ENCODE results near the gene ACOX3.
"Not testable (repeated sequence)": the region's sequence is repeated elsewhere in the genome, so short reads cannot be mapped to it uniquely, and the experiment has no call there.

The ACOX3 gene

DNA sequence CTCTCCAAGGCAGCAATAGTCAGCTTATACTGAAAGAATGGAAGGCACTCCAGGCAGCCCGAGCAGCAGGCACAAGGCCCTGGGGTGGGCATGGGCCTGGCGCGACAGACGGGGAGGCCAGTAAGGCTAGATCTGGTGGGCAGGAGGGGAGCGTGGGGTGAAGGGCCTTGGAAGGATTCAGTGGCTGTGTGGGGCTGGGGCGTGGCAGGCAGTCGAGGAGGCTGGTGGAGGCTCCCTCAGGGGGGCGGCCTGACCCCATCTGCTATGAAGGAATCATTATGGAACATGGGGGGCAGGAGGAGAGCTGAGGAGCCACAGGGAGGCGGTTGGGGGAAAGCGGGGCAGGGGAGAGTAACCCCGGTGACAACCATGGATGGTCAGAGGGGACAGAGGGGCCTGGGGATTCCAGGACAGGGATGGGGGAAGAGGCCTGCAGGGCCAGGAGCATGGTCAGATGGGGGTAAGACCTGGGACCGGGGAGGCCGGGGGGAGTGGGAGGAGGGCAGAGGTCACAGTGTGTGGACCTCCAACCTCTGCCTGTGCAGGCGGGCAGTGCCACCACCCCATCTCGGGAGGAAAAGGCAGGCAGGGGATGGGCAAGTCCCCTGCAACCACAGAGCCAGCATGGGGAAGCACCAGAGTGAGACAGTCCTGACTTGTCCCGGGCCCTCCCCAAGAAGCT lies 70.3 kb downstream of the ACOX3 start:
- DNase-seq, result no peak

DNA sequence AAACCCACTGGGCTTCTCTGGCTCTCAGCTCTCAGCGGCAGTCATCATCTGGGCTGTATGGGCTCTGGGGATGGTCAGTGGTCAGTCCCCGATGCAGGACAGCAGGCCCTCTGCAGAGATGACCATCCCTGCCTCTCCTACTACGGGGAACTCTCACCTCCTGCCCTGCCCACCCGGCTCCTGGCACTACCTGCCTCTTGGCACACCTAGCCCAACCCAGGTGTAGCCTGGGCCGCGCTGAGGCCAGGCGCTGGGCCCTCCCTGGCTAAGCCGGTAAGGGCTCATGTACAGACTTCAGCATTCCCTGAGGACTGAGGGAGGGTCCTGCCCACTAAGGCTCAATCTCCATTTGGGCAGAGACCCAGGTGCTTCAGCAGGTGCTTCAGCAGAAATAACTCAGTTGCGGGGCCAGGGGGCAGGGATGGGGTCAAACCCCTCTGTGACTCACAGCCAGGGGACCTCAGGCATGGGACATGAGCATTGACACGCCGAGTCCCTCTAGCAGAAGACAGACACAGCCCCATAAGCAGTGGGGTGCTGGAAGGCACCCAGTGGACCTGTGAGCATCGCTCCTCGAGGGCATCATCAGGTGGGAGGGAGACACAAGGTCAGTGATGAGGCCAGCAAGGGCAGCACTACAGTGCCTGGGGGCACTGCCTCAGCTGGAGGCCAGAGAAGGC lies 71.0 kb downstream of the ACOX3 start:
- DNase-seq, result no peak

DNA sequence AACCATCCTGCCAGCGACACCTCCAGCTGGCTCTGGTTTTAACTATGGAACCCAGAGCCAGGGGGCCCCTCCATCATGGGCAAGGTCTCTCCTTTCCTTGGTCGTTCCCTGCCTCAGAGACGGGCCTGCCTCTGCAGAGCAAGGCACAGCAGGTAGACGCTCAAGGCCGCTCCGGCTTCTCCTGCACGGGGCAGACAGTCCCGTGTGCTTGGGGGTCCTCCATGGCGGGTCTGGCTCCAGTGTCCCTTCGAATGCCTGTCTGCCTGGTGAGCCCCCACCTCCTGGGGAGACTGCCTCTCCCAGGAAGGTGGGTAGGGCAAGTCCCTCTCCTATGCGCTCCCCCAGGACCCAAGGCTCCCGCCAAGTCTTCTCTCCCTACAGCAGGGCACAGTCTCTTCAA lies 71.5 kb downstream of the ACOX3 start:
- no peak for DNase-seq

DNA sequence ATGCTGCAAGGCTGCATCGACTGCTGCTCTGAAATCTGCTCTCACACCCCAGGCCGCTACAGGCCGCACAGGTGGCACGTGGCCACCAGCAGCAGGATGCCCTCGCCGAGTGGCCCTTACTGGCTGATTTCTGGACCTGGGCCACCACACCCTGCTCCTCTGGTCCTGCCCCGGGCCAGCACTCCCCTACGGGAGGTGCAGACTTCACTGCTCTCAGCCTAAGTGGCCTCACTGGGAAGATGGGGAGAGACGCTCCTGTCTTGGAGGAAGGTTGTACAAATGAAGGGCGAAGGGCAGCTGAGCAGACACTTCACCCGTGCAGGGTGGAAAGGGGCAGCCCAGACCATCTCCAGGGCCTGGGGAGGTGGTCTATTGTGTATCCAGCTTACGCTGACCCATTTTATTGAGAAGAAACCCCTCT lies 72.5 kb downstream of the ACOX3 start:
- no peak for DNase-seq

DNA sequence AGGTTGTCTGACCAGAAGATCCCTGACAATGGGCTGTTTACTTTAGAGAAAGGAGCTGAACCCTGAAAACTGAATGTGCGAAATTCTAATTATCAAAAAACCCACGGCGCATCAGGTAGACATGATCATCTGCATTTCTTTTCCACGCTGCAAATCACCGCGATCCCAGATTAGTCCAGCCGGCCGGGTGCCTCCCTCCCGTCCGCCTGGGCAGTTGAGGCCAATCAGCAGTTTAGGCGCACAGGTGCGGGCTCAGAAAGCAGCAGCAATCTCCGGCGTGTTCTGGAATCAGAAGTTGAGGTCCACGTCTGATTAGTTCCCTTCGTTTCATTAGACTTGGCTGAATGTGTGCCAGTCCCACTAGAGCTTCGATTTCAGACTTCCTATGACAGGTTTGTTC lies 73.9 kb downstream of the ACOX3 start:
- no peak for DNase-seq

DNA sequence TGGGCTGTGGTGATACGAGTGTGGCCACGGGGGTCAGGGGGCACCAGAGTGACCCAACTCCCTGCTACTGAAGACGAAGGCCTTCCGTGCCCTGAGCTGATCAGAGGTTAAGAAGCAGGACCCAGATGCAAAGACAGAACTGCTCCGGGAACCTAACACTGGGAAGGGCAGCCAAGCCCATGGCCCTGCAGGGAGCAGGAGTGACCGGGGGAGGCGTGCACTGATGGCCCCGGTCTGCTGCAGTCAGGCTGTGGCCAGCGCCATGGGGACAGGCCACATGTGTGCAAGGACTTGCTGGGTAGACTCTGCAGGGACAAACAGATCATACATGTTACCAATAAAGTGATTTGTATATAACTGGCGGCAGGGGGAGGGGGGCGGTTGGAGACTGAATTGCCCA lies 74.6 kb downstream of the ACOX3 start:
- DNase-seq, result no peak

DNA sequence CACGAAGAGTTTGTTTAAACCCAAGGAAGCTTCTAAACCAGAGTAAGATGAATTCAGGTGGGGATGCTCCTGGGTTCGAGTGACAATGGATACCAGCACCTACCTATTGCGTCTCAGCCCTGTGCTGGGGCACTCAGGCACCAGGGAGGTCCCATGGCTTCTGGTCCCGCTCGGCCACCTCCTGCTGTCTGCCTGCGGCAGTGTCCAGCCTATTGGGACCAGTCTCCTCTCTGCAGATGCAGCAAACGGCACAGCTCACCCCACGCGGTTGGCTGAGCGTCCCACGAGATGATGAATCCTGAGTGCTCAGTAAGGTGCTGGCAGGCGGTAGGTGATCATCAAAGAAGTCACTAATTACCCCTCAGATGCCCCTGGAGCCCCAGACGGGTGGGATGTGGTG lies 75.2 kb downstream of the ACOX3 start:
- no peak for DNase-seq

DNA sequence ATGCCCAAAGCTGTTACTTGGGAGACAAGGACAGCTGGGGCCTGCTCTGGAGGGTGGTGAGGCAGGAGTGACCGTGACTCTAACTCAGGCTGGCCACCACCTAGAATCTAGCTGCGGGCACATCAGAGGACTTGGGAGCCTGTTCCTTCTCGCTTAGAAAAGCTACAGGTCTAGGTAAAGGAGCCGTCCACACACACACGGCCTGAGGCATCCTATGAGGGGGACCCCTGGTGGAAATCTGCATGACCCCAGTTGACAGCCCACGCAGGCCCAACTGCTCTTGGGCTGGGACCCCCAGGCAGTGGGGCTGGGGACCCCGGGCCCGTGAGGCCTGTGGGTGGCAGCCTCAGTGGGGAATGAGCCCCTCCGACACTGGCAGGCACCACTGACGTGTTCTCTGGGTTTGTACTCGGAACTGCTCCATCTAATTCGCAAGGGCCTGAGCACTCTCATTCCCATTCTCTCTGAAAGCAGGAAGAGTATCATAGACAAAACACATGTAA lies 75.6 kb downstream of the ACOX3 start:
- DNase-seq, result no peak

DNA sequence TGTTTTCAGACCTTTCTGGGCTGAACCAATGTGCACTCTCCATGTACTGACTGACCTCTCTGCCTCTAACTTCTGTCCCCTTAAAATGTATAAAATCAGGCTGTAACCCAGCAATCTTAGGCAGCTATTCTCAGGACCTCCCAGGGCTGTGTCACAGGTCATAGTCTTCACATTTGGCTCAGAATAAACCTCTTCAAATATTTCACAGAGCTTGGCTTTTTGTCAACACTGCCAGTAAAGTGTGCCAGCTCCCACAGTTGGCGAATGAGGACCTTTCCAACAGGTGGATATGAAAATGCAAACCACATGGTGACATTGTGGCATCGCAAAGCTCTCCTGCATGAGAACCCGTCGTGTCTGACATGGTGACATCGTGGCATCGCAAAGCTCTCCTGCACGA lies 76.4 kb downstream of the ACOX3 start:
- no peak for DNase-seq

DNA sequence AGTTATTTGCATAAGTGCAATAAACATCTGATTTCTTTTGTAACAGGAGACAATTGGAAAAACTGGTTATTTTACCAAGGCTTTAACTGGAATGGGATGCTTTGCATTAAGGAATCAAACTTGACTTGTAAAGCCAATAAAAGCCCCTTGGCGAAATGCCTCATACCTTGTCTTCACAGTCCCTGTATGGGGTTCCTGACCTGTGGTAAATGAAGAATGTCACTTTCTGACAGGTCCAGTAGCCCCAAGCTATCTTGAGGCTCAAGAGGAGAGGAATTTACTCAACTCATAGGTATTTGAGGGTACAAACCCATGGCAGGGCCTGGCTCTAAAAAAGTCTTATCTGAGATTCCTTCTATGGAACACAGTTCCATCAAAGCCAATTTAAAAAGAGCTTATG lies 78.0 kb downstream of the ACOX3 start:
- DNase-seq, result no peak

DNA sequence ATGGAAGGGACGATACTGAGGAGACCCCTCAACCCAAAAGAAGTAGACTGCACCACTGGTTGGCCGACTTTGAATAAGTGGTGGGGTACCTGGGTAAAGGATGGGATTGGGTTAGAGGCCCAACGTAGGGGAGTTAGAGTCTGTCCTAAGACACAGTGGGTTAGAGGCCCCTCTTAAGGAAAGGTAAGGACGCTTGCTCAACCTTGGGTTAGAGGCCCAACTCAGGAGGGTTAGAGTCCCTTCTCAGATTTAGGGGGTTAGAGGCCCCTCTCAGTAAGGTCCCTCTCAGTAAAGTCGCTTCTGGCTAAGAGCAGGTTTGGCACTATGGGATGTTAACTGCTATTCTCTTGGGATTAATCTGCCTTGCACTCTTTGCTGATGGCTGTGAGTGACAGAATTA lies 81.3 kb downstream of the ACOX3 start:
- DNase-seq, result no peak

DNA sequence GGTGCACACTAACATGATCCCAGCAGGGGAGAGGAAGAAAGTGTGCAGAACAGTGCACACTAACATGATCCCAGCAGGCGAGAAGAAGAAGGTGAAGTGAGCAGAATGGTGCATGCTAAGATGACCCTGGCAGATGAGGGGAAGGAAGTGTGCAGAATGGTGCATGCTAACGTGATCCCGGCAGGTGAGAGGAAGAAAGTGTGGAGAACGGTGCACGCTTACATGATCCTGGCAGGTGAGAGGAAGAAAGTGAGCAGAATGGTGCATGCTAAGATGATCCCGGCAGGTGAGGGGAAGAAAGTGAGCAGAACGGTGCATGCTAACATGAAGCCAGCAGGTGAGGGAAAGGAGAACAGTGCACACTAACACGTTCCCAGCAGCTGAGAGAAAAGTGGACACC lies 83.7 kb downstream of the ACOX3 start:
- DNase-seq, result no peak

DNA sequence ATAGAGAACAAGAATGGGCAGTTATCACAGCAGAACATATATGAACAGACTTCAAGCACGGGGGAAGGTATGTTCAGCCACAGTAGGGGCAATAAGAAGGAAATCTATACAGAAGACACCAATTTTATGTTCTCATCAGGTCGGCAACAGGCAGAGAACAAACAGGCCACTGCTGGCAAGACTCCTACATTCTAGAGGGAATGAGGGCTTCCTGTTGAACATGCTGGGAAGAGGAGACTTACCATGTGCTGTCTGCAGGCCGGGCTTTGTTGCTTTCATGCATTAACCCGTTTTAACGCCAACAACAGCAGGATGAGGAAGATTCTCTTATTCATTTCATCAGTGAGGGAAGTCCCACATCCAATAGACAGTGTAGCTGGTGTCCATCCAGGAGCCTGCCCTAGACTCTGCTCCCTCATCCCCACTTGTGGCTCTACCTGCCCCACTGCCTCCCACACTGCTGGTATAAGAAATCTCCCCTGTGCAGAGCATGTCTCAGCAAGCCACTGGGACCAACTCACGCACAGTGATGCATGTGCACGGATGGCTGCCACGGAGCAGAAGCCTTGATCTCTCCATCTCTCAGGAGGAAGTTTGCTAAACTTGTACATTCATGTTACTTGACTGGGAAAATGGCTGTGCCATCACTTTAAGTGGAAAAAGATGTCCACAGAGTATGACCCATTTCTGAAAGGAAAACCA lies 84.5 kb downstream of the ACOX3 start:
- no peak for DNase-seq

DNA sequence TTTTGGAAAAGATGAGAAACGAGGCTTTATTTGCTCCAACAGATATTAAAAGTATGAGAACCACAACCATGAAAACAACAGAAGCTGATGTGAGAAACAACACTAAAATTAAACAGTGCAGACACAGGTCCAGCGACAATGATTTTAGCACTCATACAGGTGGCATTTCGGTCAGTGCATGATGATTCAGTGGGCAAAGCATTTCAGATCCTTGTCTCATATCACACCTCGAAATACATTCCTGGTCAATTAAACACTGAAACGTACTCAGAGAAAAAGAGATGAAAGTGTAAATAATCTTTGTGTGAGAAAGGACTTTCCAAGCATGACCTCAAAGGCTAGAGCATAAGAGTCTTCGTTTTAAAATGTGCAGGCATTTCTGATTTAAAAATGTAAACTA lies 85.2 kb downstream of the ACOX3 start:
- no peak for DNase-seq

DNA sequence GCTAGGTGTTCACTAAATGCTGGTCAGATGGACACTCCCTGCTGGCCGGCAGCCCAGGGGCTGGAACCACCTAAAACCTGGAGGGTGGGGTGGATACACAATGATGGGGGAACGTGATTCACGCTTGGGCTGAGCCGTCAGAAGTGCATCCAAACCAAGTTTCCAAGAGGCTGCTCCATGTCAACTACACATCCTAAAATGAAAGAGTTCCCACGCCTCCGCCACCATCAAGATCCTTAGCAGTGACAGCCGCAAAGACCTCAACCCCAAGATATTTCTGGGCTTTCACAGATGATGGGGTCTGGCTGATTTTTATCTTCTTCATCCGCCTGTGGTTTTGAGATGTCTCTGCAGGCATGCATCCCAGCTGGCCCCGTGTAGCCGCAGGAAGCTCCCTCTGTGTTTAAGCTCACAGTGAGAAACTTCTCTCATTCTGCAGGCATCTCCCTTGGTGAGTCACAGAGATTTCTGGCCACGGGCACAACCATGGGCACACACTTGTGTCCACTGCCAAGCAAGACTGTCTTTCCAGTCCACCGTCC lies 86.5 kb downstream of the ACOX3 start:
- no peak for DNase-seq

DNA sequence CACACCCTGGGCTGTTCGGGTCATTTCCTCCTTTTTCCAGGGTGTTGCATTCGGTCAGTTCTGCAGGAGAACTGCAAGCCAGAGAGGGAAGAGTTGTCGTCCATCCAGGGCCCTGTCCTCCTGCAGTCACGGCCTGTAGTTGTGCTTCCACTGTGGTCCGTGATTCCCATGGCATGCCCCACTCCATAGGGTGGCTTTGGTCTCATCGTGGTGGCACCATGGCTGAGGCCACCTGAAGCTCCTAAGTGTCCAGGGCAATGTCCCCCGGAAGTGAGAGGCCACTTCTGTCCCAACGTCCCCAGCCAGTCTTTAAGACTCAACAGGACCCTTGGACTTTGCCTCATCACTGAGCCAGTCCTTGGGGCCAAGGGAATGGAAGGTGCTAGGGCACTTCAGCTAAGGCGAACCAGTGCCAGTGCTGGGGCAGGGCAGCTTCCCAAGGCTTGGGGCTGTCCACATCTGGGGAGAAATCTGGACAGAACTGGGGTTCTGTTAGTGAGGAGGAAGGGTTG lies 87.3 kb downstream of the ACOX3 start:
- DNase-seq, result no peak

DNA sequence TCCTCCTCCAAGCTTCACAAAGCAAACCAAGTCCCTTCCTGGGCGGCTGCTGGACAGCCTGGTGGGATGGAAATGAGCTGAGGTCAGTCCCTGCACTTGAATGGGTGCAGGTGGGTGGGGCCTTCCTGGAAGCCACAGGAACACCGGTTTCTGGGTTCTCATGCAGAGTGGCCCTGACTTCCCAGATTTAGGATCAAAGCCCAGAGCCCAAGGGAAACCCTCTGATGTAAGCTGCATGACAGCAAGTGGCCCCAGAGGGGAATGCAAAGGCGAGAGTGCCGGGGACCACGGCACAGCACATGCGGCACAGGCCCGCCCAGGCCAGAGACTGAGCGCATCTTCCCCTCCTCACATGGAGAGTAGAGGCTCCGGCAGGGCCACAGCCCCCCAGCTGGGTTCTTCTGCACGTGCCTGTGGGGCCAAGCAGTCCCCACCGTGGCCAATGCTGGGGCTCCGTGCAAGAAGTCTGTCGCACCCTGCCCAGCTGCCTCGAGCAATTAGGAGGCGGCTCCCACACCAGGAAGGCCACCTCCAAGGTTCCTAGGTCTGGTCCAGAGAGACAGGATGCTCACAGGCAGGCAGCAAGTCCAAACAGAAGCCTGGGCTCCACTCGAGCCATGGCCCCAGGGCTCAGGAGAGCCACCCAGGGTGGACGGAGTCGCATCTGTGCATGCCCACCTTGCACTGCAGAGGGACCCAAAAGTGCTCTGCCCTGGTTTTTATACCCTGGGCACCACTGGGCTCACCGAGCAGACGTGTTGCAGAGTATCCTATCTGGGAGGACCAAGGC lies 88.0 kb downstream of the ACOX3 start:
- DNase-seq, result no peak

DNA sequence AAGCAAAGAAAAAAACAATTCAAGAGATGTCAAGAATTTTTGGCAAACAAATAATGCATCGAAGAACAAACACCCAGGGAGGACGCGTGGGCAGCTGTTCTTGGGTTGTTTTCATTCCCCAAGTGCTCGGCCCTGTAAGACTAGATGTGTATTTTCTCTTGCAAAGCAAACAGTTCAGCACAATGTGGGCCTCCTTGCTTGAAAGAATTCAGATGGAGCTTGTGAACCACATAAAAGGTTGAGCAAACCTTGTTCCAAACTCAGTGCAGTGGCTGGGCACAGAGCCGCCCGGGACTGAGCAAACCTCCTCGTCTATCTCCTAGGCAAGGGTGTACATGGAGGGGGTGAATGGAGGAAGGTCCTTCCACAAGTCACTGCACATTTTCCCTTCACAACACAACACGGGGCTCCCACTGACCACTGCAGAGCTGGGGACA lies 88.6 kb downstream of the ACOX3 start:
- no peak for DNase-seq

DNA sequence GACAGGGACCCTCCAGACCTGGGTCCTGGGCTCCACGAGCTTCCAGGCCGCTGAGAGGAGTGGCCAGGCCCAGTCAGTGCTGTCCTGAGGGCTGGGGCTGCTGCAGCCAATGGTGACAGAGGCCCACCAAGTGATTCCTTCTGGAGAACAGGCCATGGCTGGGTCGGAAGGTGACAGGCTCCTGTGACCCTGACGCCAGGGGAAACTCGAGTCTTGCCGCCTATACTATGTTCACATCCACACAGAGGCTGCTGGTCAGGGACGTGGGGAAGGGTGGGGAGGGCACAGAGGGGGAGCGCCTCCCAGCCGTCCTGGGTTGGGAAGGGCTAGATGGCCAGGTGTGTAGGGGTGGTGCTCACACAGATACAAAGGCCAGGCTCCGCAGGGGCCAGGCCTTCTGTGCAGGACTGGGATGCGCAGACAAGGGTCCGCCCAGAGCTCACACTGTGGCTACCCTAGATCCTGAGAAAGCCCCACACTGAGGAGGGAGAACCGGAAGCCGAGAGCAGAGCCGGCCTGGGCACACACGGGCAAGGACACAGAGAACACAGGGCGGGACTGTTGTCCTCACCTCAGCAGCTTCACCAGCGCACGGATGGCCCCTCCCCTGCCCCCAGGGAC lies 89.6 kb downstream of the ACOX3 start:
- no peak for DNase-seq

DNA sequence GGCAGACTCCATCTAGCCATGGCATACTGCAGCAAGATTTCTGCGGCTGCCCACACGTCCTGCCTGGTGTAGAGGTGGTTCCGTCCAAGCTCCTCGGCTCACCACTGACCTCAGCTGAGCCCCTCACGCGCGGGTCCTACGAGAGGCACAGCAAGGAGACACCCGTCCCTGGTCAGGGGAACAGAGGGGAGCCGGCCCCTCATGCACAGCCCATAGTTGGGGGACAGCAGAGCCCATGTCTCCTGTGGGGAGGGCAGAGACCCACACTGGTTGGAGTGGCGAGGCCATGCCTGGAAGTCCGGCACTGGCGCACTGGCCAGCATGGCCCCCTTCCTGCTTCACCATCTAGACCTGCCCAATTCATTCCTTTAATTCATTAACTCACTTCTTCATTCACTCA lies 90.2 kb downstream of the ACOX3 start:
- no peak for DNase-seq

DNA sequence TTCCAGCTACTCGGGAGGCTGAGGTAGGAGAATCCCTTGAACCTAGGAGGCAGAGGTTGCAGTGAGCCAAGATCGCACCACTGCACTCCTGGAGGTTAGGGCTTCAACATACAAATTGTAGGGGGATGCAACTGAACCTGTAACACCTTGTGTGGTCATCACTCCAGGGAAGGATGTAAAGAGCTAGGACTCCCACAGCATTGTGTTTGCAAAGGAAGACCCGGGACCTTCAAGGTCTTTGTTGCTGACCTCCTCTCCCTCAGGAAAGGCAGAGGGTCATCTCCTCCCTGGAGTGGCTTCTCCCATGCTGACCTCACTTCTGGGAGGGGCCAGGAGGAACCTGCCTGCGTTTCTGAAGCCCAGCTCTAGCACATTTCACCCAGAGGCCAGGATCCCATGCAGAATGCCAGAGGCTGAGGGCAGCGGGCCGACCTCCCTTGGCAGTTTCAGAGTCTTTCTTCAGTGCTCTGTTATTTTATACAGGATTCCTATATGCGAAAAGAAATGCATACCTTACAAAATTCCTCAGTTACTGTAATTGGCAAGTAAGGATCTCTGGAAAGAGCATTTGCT lies 90.8 kb downstream of the ACOX3 start:
- DNase-seq, result no peak

DNA sequence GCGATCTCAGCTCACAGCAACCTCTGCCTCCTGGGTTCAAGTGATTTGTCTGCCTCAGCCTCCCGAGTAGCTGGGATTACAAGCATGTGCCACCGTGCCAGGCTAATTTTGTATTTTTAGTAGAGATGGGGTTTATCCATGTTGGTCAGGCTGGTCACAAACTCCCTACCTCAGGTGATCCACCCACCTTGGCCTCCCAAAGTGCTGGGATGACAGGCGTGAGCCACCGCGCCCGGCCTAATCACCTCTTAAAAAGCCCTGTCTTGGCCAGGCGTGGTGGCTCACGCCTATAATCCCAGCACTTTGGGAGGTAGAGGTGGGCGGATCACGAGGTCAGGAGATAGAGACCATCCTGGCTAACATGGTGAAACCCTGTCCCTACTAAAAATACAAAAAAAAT lies 91.3 kb downstream of the ACOX3 start:
- not testable (repeated sequence) for DNase-seq

Data from activated CD8-positive, alpha-beta memory T cell treated with anti-CD3 and anti-CD28 coated beads, Interleukin-2, amount 50 U/mL, for 48 hours (primary cell).